Activated naive CD4-positive, alpha-beta T cell treated with anti-CD3 and anti-CD28 coated beads, Interleukin-2, amount 50 U/mL, for 24 hours (primary cell): Measurements from ENCODE around the gene SIGLEC7.

Experiments used
- H3K27ac Mint-ChIP-seq: one replicate; pipeline ENCODE4 v1.8.0; 2021; ENCODE audit warnings: mild to moderate bottlenecking, mixed read lengths
- H3K27me3 Mint-ChIP-seq: one replicate; pipeline ENCODE4 v1.8.0; 2021; ENCODE audit warnings: mixed read lengths
- H3K36me3 Mint-ChIP-seq: one replicate; pipeline ENCODE4 v1.8.0; 2021; ENCODE audit warnings: mixed read lengths
- H3K4me1 Mint-ChIP-seq: one replicate; pipeline ENCODE4 v1.8.0; 2021; ENCODE audit warnings: mixed read lengths
- H3K4me3 Mint-ChIP-seq: one replicate; pipeline ENCODE4 v1.8.0; 2021; ENCODE audit warnings: mild to moderate bottlenecking, mixed read lengths
- H3K9me3 Mint-ChIP-seq: one replicate; pipeline ENCODE4 v1.8.0; 2021; ENCODE audit warnings: mixed read lengths

Gene SIGLEC7

DNA sequence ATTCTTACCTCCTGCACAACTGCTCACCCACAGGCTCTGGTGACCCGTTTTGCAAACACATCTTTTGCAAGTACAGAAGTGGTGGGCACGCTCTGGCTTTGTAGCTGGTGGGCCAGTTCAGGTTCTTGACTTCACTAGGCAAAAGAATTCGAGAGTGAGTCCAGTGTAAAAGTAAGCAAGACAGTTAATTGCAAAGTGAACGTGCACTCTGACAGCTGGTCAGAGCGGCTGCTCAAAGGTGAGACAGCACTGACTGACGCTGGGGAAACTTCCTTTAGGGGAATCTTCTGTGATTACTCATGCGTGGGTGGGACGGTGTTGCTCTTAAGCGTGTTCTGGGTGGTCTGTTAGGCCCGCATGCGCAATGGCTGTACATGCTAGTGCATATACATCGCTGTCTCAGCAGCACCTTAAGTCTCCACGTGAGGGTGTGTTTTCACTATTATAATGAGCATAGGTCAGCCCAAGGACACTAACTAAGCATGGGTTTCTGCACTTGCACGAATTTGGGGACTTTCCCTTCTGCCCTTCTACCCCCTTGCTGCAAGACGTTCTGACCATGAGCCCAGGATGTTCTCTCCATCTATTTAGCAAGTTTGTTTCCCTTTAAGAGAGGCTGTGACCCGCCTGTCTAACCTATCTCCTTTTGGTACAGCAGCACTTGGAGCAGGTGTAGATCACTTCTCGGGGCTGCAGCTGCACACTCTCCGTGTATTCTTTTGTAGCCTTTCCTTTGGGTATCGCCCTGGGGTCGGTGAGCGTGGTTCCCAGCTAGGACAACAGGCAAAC, 52.6 kb downstream of the SIGLEC7 start:
- Mint-ChIP-seq H3K4me1 (no peaks in the 10 kb centered on the region), H3K36me3 (no peaks in the 10 kb centered on the region), H3K9me3 (no peaks in the 10 kb centered on the region), H3K27ac (no peak overlapping the region), H3K4me3 (no peak overlapping the region), H3K27me3 (peaks cover 2% of the 10 kb centered on the region)

DNA sequence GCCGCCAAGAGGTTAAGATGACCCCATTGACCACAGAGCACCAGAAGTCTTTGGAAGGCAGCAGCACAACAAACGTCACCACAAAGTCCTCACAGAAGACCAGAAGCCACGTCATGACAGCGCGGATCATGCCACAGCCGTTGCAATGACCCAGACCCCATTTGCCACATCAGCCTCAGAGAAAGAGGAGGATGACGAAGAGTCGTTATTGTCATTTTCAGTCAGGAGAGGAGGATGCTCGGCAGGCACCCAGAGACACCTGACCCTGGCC, 53.1 kb downstream of the SIGLEC7 start:
- H3K9me3 Mint-ChIP-seq = no peaks in the 10 kb centered on the region
- H3K36me3 Mint-ChIP-seq = no peaks in the 10 kb centered on the region
- H3K27me3 Mint-ChIP-seq = peaks cover 5% of the 10 kb centered on the region
- H3K4me3 Mint-ChIP-seq = no peak overlapping the region
- H3K4me1 Mint-ChIP-seq = no peaks in the 10 kb centered on the region
- no peak overlapping the region for H3K27ac Mint-ChIP-seq

DNA sequence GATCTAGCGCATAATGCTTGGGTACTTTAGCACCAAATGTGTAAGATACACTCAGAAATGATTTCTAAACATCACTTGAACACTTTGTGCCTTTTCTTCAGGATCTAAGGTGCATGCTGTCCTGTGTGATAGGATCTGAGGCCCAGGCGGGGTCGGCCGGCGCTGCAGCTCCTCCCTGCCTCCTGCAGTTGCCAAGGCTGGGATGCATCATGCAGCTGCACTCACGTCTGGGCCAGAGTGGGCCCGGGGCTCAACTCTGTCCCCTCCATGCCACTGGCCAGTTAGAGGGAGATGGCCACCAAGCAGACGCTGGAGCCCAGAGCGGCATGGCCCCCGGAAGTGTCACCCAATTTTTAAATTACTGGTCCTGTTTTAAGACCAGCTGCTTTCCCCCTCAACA, 53.5 kb downstream of the SIGLEC7 start:
- Mint-ChIP-seq H3K27me3 (peaks cover 9% of the 10 kb centered on the region), H3K36me3 (no peaks in the 10 kb centered on the region), H3K9me3 (no peaks in the 10 kb centered on the region), H3K4me3 (no peak overlapping the region), H3K27ac (no peak overlapping the region), H3K4me1 (no peaks in the 10 kb centered on the region)

GRCh38 chr19:51196181-51196580, 54.1 kb downstream of the SIGLEC7 start:
- Mint-ChIP-seq H3K4me1 (no peaks in the 10 kb centered on the region), H3K27me3 (peaks cover 9% of the 10 kb centered on the region), H3K36me3 (no peaks in the 10 kb centered on the region), H3K4me3 (no peak overlapping the region), H3K9me3 (no peaks in the 10 kb centered on the region), H3K27ac (no peak overlapping the region)

- no peaks in the 10 kb centered on the region for H3K36me3 Mint-ChIP-seq
- H3K4me3 Mint-ChIP-seq = no peak overlapping the region
- no peaks in the 10 kb centered on the region for H3K9me3 Mint-ChIP-seq
- no peaks in the 10 kb centered on the region for H3K4me1 Mint-ChIP-seq
- H3K27me3 Mint-ChIP-seq = peaks cover 13% of the 10 kb centered on the region
- no peak overlapping the region for H3K27ac Mint-ChIP-seq
These were observed 56.5 kb downstream of the SIGLEC7 start for GRCh38 chr19:51198641-51199040.

DNA sequence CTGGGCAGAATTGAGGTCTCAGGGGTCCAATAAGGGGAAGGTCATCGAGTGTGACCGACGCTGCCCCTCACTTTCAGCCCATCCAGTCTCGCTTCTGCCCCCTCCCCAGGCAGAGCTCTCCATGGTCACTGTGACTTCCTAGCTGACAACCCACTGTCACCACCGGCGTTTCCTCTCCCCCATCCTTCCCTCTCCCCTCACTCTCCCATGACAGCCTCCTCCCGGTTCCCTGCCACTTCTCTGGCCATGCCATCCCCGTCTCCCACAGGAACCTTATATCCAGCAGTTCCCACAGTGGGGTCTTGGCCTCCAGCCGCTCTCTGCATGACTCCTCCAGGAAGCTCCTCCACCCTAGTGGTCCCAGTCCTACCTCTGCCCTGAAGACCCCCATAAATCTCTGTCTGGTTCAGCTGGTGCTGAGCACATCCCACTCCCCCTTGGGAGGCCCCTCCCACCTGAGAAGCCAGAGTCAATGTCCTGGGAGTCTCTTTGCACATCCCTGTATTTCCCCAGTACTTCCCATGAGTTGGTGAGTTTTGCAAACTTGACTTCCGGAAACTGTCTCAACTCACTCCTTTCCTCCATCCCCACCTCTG, 58.1 kb downstream of the SIGLEC7 start:
- H3K36me3 Mint-ChIP-seq = no peaks in the 10 kb centered on the region
- no peak overlapping the region for H3K27ac Mint-ChIP-seq
- H3K4me3 Mint-ChIP-seq = no peak overlapping the region
- H3K27me3 Mint-ChIP-seq = peaks cover 13% of the 10 kb centered on the region
- H3K4me1 Mint-ChIP-seq = no peaks in the 10 kb centered on the region
- no peaks in the 10 kb centered on the region for H3K9me3 Mint-ChIP-seq

DNA sequence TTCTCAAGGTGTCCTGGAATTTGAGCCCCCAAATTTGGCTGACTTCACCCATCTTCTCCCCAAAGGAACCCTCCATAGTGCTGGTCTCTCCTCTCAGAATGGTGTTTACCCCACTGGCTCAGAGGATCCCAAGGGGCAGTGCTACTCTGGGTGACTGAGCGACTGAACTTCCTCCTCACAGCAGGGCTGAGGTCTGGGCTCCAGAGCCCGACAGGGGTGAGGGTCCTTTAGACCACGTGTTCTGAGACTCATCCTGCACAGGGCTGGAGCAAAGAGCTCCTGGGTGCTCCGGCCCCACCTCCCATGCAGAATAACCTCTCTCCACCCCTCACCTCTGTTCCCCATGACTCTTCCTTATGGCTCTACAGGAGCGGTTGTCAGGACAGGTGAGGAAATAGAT, 59.6 kb downstream of the SIGLEC7 start:
- Mint-ChIP-seq H3K9me3 (no peaks in the 10 kb centered on the region), H3K27ac (no peak overlapping the region), H3K4me3 (no peak overlapping the region), H3K27me3 (peaks cover 13% of the 10 kb centered on the region), H3K4me1 (no peaks in the 10 kb centered on the region), H3K36me3 (no peaks in the 10 kb centered on the region)
